ENCODE results near the gene TCHHL1. TPM values are rescaled to one million over a fixed set of nuclear protein-coding genes. Genes with fewer than 3 reads are reported as not detected.

Gene TCHHL1
- polyA plus RNA-seq, 1 donor from 2014 or later = not detected

- no peaks in the 10 kb centered on the region for H3K9me3 Mint-ChIP-seq
- H3K27ac Mint-ChIP-seq = peak overlapping the region; percentile 82 to 95 (median 92)
- peaks cover 3% of the 10 kb centered on the region for H3K27me3 Mint-ChIP-seq
- peaks cover 24 to 35% (median 26%) of the 10 kb centered on the region in 3 donors for H3K4me1 Mint-ChIP-seq
- no peaks in the 10 kb centered on the region for H3K36me3 Mint-ChIP-seq
- peak overlapping the region; percentile 88 to 96 (median 95) for H3K4me3 Mint-ChIP-seq
Observed at GRCh38 chr1:152035539-152036266, 53.2 kb downstream of the TCHHL1 start.

DNA sequence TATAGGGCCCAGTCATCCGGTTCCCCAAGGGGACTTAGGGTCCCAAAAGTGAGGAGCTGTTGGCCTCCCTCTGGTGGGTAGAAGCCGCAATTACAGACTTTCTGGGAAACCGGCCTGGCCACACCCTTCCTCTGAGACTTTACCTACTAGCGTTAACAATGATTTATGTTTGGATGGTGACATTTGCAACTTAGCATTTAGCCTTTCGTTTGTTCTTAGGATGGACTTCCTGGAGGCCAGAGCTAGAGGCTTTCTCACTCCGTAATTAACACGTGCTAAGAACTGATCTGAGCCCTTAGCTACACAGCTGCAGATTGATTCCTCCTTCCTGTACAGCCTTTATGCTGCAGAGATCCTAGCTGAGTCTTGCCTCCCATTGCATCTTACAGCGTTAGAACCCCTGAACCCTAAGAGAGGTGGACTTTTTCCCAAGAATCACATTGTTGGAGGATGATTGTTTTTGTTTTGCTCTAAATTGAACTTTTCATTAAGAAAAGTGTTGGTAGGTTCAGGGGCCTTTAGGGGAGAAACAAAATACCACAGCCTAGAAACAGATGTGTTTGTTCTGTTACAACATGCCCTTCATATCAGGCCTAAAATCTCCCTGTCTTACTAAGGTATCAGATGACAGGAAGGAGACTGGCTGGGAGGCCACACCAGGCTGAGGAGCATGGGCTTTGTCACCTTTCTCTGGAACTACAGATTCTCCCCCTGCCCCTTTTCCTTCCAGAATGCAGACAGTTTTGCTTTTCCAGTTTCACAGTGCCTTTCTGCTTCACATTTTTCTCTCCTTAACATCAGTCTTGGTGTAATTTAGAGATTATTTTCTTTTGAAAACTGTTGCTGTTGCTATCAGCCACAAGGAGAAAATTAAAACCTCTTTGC is 54.0 kb downstream of the TCHHL1 start:
- peaks cover 3% of the 10 kb centered on the region for H3K27me3 Mint-ChIP-seq
- peak overlapping the region; percentile 82 to 95 (median 92) for H3K27ac Mint-ChIP-seq
- peaks cover 2% of the 10 kb centered on the region for H3K36me3 Mint-ChIP-seq
- H3K9me3 Mint-ChIP-seq = no peaks in the 10 kb centered on the region
- peaks cover 24 to 35% (median 28%) of the 10 kb centered on the region in 3 donors for H3K4me1 Mint-ChIP-seq
- H3K4me3 Mint-ChIP-seq = peak overlapping the region; percentile 88 to 96 (median 95)

DNA sequence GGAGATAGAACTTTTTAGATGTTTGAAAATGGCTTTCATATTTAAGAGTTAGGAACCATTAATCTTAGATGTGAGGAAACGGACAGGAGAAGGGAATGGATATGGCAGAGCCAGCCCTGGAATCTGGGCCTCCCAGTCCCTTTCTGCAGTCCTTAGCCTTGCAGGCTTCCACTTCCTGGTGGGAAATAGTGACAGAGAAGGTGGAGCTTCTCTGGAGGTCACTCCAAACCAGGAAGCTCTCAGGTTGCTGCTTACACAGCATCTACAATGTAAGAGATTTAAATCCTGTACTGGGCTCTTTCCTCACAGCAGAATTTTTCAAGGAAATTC is 54.6 kb downstream of the TCHHL1 start:
- Mint-ChIP-seq H3K9me3 (no peaks in the 10 kb centered on the region), H3K4me1 (peaks cover 24 to 35% (median 28%) of the 10 kb centered on the region in 3 donors)

More for the DNA sequence above, 54.6 kb downstream of the TCHHL1 start:
- peak overlapping the region in 3 of 4 donors; percentile 88 to 96 (median 95) for H3K4me3 Mint-ChIP-seq
- H3K36me3 Mint-ChIP-seq = peaks cover 2% of the 10 kb centered on the region
- H3K27ac Mint-ChIP-seq = peak overlapping the region in 2 of 3 donors; percentile 39 to 82
- peaks cover 3% of the 10 kb centered on the region for H3K27me3 Mint-ChIP-seq

Other genes starting within 250 kb of the TCHHL1 start
- 0.20 TPM for gene C2CD4D, start 249.2 kb downstream of the TCHHL1 start, polyA plus RNA-seq
- gene THEM5, start 235.4 kb downstream of the TCHHL1 start, polyA plus RNA-seq = not detected
- 23.6 TPM for gene THEM4, start 179.6 kb downstream of the TCHHL1 start, polyA plus RNA-seq
- 459 TPM for gene S100A10, start 95.2 kb downstream of the TCHHL1 start, polyA plus RNA-seq
- gene S100A11, start 52.1 kb downstream of the TCHHL1 start, polyA plus RNA-seq = 140 TPM
- gene TCHH, start 26.4 kb upstream of the TCHHL1 start, polyA plus RNA-seq = not detected
- gene RPTN, start 70.2 kb upstream of the TCHHL1 start, polyA plus RNA-seq = not detected
- gene HRNR, start 135.1 kb upstream of the TCHHL1 start, polyA plus RNA-seq = not detected
- gene FLG, start 236.2 kb upstream of the TCHHL1 start, polyA plus RNA-seq = not detected